ENCODE measurements around the gene ITSN2.

DNA sequence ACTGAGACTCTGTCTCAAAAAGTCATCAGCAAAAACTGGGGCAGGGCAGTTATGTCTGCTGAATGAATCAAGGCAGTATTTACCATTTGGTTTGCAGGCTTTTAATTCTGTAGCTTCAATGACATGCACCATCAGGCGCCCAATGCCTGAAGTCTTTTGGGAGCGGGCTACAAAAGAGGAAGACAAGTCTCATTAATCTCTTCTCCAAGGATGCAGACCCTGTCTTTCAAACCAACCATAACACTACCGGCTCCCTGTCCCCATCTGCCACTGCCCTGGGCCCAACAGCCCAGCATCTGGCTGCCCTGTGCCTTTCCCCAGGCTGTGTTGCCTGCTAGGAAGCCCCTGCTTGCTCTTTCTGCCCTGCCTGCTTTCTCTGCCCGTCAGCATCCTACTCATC is 155.2 kb downstream of the ITSN2 start:
- TF ChIP-seq ZNF219 (CRISPR knock-in tag; IDR thresholded peaks at IDR 0.05; ENCODE audit: borderline replicate concordance): no peak
- no peak for TF ChIP-seq NFYB (CRISPR knock-in tag; conservative IDR thresholded peaks at IDR 0.05; ENCODE audit: low read depth)
- no peak for TF ChIP-seq ESRRA (CRISPR knock-in tag; IDR thresholded peaks at IDR 0.05; ENCODE audit: borderline replicate concordance)
- TF ChIP-seq, protein P1, sequence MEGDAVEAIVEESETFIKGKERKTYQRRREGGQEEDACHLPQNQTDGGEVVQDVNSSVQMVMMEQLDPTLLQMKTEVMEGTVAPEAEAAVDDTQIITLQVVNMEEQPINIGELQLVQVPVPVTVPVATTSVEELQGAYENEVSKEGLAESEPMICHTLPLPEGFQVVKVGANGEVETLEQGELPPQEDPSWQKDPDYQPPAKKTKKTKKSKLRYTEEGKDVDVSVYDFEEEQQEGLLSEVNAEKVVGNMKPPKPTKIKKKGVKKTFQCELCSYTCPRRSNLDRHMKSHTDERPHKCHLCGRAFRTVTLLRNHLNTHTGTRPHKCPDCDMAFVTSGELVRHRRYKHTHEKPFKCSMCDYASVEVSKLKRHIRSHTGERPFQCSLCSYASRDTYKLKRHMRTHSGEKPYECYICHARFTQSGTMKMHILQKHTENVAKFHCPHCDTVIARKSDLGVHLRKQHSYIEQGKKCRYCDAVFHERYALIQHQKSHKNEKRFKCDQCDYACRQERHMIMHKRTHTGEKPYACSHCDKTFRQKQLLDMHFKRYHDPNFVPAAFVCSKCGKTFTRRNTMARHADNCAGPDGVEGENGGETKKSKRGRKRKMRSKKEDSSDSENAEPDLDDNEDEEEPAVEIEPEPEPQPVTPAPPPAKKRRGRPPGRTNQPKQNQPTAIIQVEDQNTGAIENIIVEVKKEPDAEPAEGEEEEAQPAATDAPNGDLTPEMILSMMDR (IDR thresholded peaks at IDR 0.05): no peak
- no peak for TF ChIP-seq JUN (CRISPR knock-in tag; IDR thresholded peaks at IDR 0.05)
- TF ChIP-seq, protein P2, sequence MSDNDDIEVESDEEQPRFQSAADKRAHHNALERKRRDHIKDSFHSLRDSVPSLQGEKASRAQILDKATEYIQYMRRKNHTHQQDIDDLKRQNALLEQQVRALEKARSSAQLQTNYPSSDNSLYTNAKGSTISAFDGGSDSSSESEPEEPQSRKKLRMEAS (CRISPR knock-in tag; IDR thresholded peaks at IDR 0.05): no peak

Measured in WTC11 (cell line).